NCI-H748 treated with DMSO at 0.1 percent for 48 hours (cell line): ENCODE results near the gene KRT26.
A peak's percentile ranks its signal among the peaks of the same experiment; 100 is the strongest.
"Not testable (repeated sequence)": the region's sequence is repeated elsewhere in the genome, so short reads cannot be mapped to it uniquely, and the experiment has no call there.

Experiments
- DNase-seq: peaks from one replicate; lab custom pipeline; 2025; lab: John Stamatoyannopoulos, UW

KRT26 gene

GRCh38 chr17:40772101-40772500, at the start of gene KRT26:
KRT26 (minus strand) TSS chr17:40772201; CDS start chr17:40772113, 88 bp downstream.
- no peak for DNase-seq

- no peak for DNase-seq
These were observed 49.5 kb upstream of the KRT26 start for GRCh38 chr17:40821536-40821935.

- DNase-seq = no peak
These were observed 48.3 kb upstream of the KRT26 start for GRCh38 chr17:40820228-40820838.

GRCh38 chr17:40819528-40820125, 47.6 kb upstream of the KRT26 start:
- DNase-seq = no peak

GRCh38 chr17:40818733-40819527, 46.9 kb upstream of the KRT26 start:
- DNase-seq = peak; percentile 54

GRCh38 chr17:40818343-40818732, 46.3 kb upstream of the KRT26 start:
- no peak for DNase-seq

GRCh38 chr17:40817103-40817682, 45.2 kb upstream of the KRT26 start:
- DNase-seq = no peak

- no peak for DNase-seq
These were observed 44.6 kb upstream of the KRT26 start for GRCh38 chr17:40816569-40816968.

GRCh38 chr17:40815381-40815780, 43.4 kb upstream of the KRT26 start:
- no peak for DNase-seq

GRCh38 chr17:40814657-40815056, 42.7 kb upstream of the KRT26 start:
- not testable (repeated sequence) for DNase-seq

GRCh38 chr17:40813804-40814203, 41.8 kb upstream of the KRT26 start:
- DNase-seq = no peak

- no peak for DNase-seq
These were observed 40.6 kb upstream of the KRT26 start for GRCh38 chr17:40812639-40813038.

- no peak for DNase-seq
These were observed 38.5 kb upstream of the KRT26 start for GRCh38 chr17:40810494-40810893.

GRCh38 chr17:40809721-40810421, 37.9 kb upstream of the KRT26 start:
- DNase-seq = no peak

GRCh38 chr17:40806131-40806530, 34.1 kb upstream of the KRT26 start:
- DNase-seq = no peak

- DNase-seq = peak; percentile 74
These were observed 31.6 kb upstream of the KRT26 start for GRCh38 chr17:40803617-40804082.

GRCh38 chr17:40801157-40801556, 29.2 kb upstream of the KRT26 start:
- no peak for DNase-seq

- DNase-seq = no peak
These were observed 28.4 kb upstream of the KRT26 start for GRCh38 chr17:40800381-40800780.

GRCh38 chr17:40799859-40800258, 27.9 kb upstream of the KRT26 start, which contains the start of gene KRT28:
KRT28 (minus strand) TSS chr17:40799959; CDS start chr17:40799893, 66 bp downstream.
- no peak for DNase-seq

GRCh38 chr17:40796846-40797245, 24.8 kb upstream of the KRT26 start:
- DNase-seq = no peak

- no peak for DNase-seq
These were observed 23.1 kb upstream of the KRT26 start for GRCh38 chr17:40795019-40795667.
